Measurements from ENCODE around the gene H3-3A. TPM values are rescaled to one million over a fixed set of nuclear protein-coding genes. Genes with fewer than 3 reads are reported as not detected.

H3-3A gene
- total and polyA plus RNA-seq, 2 experiments from 2014 or later = 913 to 2,407 TPM

- Histone ChIP-seq H4K20me1 (replicated peaks; ENCODE audit: insufficient read depth) (no peaks in the 10 kb centered on the region), H3K79me2 (replicated peaks; ENCODE audit: insufficient read depth) (no peaks in the 10 kb centered on the region), H3K9me2 (ENCODE audit: insufficient read depth) (no peaks in the 10 kb centered on the region), H3K27me3 (ENCODE audit: insufficient read depth) (no peaks in the 10 kb centered on the region), H3K27ac (ENCODE audit: low read depth) (no peak overlapping the region), H3K4me1 (ENCODE audit: insufficient read depth) (no peaks in the 10 kb centered on the region), H3K4me3 (no peak overlapping the region), H3K4me2 (no peak overlapping the region), H3F3A (replicated peaks; ENCODE audit: low read depth) (0 out of 2 replicates have a peak, but pooled peaks cover 2% of the 10 kb centered on the region), H2AFZ (peak overlapping the region; percentile 24; the same call in 1 of the 2 replicates), H3K36me3 (ENCODE audit: insufficient read depth) (no peaks in the 10 kb centered on the region)
- no peak overlapping the region for H3K4me3 Mint-ChIP-seq
- H3K27me3 Mint-ChIP-seq (ENCODE audit: insufficient read depth, low read depth, poor library complexity) = peaks cover 4% of the 10 kb centered on the region
- H3K36me3 Mint-ChIP-seq (ENCODE audit: low read depth) = no peaks in the 10 kb centered on the region
- TF ChIP-seq JUNB (IDR thresholded peaks at IDR 0.05; ENCODE audit: unreplicated experiment) (no peak), STAT1 (IDR thresholded peaks at IDR 0.05; ENCODE audit: unreplicated experiment) (no peak), REST (IDR thresholded peaks at IDR 0.05; ENCODE audit: unreplicated experiment) (no peak), ETS1 (IDR thresholded peaks at IDR 0.05) (no peak), CREB1 (CRISPR knock-in tag; IDR thresholded peaks at IDR 0.05; ENCODE audit: low read depth) (no peak)
- DNase-seq (ENCODE audit: low spot score) = no peak
- no peaks in the 10 kb centered on the region for H3K9me3 Mint-ChIP-seq
- H3K27ac Mint-ChIP-seq = no peak overlapping the region
- H3K4me1 Mint-ChIP-seq = no peaks in the 10 kb centered on the region
- no peak for ATAC-seq
Observed at GRCh38 chr1:226029568-226030225, 32.8 kb upstream of the H3-3A start.

- Histone ChIP-seq H3K9me2 (ENCODE audit: insufficient read depth) (no peaks in the 10 kb centered on the region), H3F3A (replicated peaks; ENCODE audit: low read depth) (0 out of 2 replicates have a peak, but pooled peaks cover 2% of the 10 kb centered on the region), H3K27me3 (ENCODE audit: insufficient read depth) (no peaks in the 10 kb centered on the region), H3K27ac (ENCODE audit: low read depth) (no peak overlapping the region), H4K20me1 (replicated peaks; ENCODE audit: insufficient read depth) (no peaks in the 10 kb centered on the region), H3K4me3 (no peak overlapping the region), H3K4me2 (no peak overlapping the region), H3K4me1 (ENCODE audit: insufficient read depth) (no peaks in the 10 kb centered on the region), H2AFZ (no peak overlapping the region), H3K79me2 (replicated peaks; ENCODE audit: insufficient read depth) (no peaks in the 10 kb centered on the region), H3K36me3 (ENCODE audit: insufficient read depth) (no peaks in the 10 kb centered on the region)
- Mint-ChIP-seq H3K27me3 (ENCODE audit: insufficient read depth, low read depth, poor library complexity) (peaks cover 4% of the 10 kb centered on the region), H3K4me1 (no peaks in the 10 kb centered on the region), H3K9me3 (no peaks in the 10 kb centered on the region), H3K36me3 (ENCODE audit: low read depth) (no peaks in the 10 kb centered on the region), H3K27ac (no peak overlapping the region), H3K4me3 (no peak overlapping the region)
- no peak for ATAC-seq
- TF ChIP-seq NANOG (IDR thresholded peaks at IDR 0.05; ENCODE audit: borderline replicate concordance) (no peak), CREB1 (CRISPR knock-in tag; IDR thresholded peaks at IDR 0.05; ENCODE audit: low read depth) (no peak), ZNF114 (CRISPR knock-in tag; IDR thresholded peaks at IDR 0.05) (no peak), EZH2 (IDR thresholded peaks at IDR 0.05; ENCODE audit: low read depth, unreplicated experiment) (no peak), ETS1 (IDR thresholded peaks at IDR 0.05) (no peak), REST (IDR thresholded peaks at IDR 0.05; ENCODE audit: unreplicated experiment) (no peak), STAT1 (IDR thresholded peaks at IDR 0.05; ENCODE audit: unreplicated experiment) (no peak), ZNF331 (CRISPR knock-in tag; IDR thresholded peaks at IDR 0.05; ENCODE audit: low read depth) (no peak), CTCF (conservative IDR thresholded peaks at IDR 0.05; ENCODE audit: low read depth in 2 of 2) (no peak), EZH2phosphoT487 (IDR thresholded peaks at IDR 0.05; ENCODE audit: unreplicated experiment) (no peak), JUNB (IDR thresholded peaks at IDR 0.05; ENCODE audit: unreplicated experiment) (no peak), POLR2AphosphoS5 (IDR thresholded peaks at IDR 0.05; ENCODE audit: low read depth) (no peak)
- no peak for DNase-seq (ENCODE audit: low spot score)
Observed at GRCh38 chr1:226033582-226033981, 28.9 kb upstream of the H3-3A start.

All from GM23338 (cell line).